Measurements from ENCODE around the gene MAB21L4. TPM values are rescaled to one million over a fixed set of nuclear protein-coding genes. Genes with fewer than 3 reads are reported as not detected.

Gene MAB21L4
- total and polyA plus RNA-seq, 2 experiments from 2014 or later: not detected

DNA sequence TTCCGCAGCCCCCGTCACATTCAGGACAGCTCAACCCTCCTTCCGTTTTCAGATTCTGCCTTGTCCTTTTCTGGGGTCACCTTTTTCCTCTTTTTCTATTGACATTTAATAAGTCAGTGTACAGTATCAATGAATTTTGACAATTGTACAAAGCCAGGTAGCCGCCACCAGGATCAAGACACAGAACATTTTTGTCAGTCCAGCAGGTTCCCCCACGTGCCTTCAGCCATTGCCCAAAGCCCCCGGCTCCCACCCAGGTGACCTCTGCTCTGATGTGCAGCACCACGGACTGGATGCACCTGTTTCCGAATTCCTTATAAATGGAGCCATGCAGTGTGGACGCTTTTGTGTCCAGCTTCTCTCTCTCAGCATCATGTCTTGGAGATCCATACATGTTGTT lies 40.1 kb upstream of the MAB21L4 start:
- Histone ChIP-seq H3K36me3 (ENCODE audit: insufficient read depth) (no peaks in the 10 kb centered on the region), H3K9me2 (ENCODE audit: insufficient read depth) (no peaks in the 10 kb centered on the region), H3K4me2 (no peak overlapping the region), H3F3A (replicated peaks; ENCODE audit: low read depth) (no peaks in the 10 kb centered on the region), H3K4me3 (no peak overlapping the region), H3K4me1 (ENCODE audit: insufficient read depth) (no peaks in the 10 kb centered on the region), H3K27me3 (ENCODE audit: insufficient read depth) (no peaks in the 10 kb centered on the region), H4K20me1 (replicated peaks; ENCODE audit: insufficient read depth) (no peaks in the 10 kb centered on the region), H2AFZ (no peak overlapping the region), H3K79me2 (replicated peaks; ENCODE audit: insufficient read depth) (no peaks in the 10 kb centered on the region), H3K27ac (ENCODE audit: low read depth) (no peak overlapping the region)
- no peak for ATAC-seq
- Mint-ChIP-seq H3K4me3 (no peak overlapping the region), H3K9me3 (no peaks in the 10 kb centered on the region; the same call in 2 of the 3 replicates), H3K36me3 (ENCODE audit: low read depth) (no peaks in the 10 kb centered on the region), H3K27me3 (ENCODE audit: insufficient read depth, low read depth, poor library complexity) (peaks cover 2% of the 10 kb centered on the region), H3K27ac (no peak overlapping the region), H3K4me1 (no peaks in the 10 kb centered on the region; the same call in 2 of the 3 replicates)
- TF ChIP-seq ZNF114 (CRISPR knock-in tag; IDR thresholded peaks at IDR 0.05) (no peak), JUNB (IDR thresholded peaks at IDR 0.05; ENCODE audit: unreplicated experiment) (no peak), ZNF462 (CRISPR knock-in tag; IDR thresholded peaks at IDR 0.05) (no peak), CREB1 (CRISPR knock-in tag; IDR thresholded peaks at IDR 0.05; ENCODE audit: low read depth) (no peak), POLR2AphosphoS5 (IDR thresholded peaks at IDR 0.05; ENCODE audit: low read depth) (no peak), ZNF331 (CRISPR knock-in tag; IDR thresholded peaks at IDR 0.05; ENCODE audit: low read depth) (no peak), NANOG (IDR thresholded peaks at IDR 0.05; ENCODE audit: borderline replicate concordance) (no peak), EZH2phosphoT487 (IDR thresholded peaks at IDR 0.05; ENCODE audit: unreplicated experiment) (no peak), EZH2 (IDR thresholded peaks at IDR 0.05; ENCODE audit: low read depth, unreplicated experiment) (no peak), STAT1 (IDR thresholded peaks at IDR 0.05; ENCODE audit: unreplicated experiment) (no peak)
- TF ChIP-seq, protein P1, sequence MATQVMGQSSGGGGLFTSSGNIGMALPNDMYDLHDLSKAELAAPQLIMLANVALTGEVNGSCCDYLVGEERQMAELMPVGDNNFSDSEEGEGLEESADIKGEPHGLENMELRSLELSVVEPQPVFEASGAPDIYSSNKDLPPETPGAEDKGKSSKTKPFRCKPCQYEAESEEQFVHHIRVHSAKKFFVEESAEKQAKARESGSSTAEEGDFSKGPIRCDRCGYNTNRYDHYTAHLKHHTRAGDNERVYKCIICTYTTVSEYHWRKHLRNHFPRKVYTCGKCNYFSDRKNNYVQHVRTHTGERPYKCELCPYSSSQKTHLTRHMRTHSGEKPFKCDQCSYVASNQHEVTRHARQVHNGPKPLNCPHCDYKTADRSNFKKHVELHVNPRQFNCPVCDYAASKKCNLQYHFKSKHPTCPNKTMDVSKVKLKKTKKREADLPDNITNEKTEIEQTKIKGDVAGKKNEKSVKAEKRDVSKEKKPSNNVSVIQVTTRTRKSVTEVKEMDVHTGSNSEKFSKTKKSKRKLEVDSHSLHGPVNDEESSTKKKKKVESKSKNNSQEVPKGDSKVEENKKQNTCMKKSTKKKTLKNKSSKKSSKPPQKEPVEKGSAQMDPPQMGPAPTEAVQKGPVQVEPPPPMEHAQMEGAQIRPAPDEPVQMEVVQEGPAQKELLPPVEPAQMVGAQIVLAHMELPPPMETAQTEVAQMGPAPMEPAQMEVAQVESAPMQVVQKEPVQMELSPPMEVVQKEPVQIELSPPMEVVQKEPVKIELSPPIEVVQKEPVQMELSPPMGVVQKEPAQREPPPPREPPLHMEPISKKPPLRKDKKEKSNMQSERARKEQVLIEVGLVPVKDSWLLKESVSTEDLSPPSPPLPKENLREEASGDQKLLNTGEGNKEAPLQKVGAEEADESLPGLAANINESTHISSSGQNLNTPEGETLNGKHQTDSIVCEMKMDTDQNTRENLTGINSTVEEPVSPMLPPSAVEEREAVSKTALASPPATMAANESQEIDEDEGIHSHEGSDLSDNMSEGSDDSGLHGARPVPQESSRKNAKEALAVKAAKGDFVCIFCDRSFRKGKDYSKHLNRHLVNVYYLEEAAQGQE (IDR thresholded peaks at IDR 0.05; ENCODE audit: unreplicated experiment): no peak
- TF ChIP-seq, protein P2, sequence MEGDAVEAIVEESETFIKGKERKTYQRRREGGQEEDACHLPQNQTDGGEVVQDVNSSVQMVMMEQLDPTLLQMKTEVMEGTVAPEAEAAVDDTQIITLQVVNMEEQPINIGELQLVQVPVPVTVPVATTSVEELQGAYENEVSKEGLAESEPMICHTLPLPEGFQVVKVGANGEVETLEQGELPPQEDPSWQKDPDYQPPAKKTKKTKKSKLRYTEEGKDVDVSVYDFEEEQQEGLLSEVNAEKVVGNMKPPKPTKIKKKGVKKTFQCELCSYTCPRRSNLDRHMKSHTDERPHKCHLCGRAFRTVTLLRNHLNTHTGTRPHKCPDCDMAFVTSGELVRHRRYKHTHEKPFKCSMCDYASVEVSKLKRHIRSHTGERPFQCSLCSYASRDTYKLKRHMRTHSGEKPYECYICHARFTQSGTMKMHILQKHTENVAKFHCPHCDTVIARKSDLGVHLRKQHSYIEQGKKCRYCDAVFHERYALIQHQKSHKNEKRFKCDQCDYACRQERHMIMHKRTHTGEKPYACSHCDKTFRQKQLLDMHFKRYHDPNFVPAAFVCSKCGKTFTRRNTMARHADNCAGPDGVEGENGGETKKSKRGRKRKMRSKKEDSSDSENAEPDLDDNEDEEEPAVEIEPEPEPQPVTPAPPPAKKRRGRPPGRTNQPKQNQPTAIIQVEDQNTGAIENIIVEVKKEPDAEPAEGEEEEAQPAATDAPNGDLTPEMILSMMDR (conservative IDR thresholded peaks at IDR 0.05; ENCODE audit: low read depth in 2 of 2): no peak
- TF ChIP-seq, protein P3, sequence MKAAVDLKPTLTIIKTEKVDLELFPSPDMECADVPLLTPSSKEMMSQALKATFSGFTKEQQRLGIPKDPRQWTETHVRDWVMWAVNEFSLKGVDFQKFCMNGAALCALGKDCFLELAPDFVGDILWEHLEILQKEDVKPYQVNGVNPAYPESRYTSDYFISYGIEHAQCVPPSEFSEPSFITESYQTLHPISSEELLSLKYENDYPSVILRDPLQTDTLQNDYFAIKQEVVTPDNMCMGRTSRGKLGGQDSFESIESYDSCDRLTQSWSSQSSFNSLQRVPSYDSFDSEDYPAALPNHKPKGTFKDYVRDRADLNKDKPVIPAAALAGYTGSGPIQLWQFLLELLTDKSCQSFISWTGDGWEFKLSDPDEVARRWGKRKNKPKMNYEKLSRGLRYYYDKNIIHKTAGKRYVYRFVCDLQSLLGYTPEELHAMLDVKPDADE (IDR thresholded peaks at IDR 0.05): no peak
- DNase-seq (ENCODE audit: low spot score): no peak

Measured in GM23338 (cell line).